Measurements from ENCODE around the gene RAD51B.

RAD51B gene

DNA sequence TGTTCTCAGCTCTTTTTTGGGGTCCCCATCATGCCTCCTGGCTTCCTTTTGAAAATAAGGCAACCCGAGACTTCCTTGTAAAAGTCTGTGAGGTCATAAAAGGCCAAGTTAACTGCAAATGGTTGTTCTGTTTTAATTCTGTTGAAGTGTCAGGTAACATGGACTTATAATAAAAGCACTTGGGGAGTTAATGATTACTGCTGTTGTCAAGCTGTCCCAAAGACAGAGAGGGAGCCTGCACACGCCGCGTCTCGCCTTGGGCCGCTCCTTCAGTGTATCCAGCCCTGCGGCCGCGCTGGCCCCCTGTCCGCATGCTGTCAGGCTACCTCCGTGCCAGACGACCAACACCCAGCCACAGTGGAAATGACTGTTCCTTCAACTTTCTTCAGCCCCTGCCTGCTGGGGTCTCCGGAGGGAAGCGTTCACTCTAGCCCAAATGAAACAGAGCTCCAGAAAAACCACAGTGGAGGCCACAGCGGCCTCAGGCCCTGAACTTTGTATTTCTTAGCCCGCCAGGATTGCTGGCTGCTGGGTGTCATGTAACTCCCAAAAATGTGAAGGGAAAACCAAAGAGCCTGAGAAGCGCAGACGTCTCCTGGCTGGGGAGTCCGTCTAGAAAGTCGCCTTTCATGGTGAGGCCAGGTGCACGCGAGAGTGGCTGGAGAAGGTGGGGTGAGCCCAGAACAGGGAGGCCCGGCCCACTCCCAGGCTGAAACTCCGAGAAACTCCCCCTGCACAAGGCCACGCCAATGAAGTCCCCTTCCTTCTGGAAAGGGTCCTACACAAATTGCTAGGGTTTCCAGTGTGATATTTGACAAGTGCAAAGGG is 784.2 kb downstream of the RAD51B start:
- no peak for DNase-seq (ENCODE audit: low read depth)

DNA sequence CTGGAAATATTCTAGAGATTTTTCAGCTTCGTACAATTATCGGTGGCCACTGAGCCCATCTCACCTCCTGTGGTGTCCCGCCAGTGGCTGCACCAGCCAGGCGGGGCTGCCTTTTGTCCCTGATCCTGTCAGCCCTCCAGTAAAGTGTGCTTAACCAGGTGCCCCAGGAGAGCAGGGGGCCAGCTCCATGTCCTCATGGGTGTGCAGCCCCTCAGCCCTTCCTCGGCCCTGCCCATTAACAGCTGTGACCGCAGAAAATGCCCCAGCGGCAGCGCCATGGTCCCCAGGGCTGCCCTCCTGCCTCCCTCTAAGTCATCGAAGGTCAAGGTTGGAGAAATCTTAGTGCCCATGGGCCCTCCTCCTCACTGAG is 784.8 kb downstream of the RAD51B start:
- DNase-seq (ENCODE audit: low read depth): no peak

DNA sequence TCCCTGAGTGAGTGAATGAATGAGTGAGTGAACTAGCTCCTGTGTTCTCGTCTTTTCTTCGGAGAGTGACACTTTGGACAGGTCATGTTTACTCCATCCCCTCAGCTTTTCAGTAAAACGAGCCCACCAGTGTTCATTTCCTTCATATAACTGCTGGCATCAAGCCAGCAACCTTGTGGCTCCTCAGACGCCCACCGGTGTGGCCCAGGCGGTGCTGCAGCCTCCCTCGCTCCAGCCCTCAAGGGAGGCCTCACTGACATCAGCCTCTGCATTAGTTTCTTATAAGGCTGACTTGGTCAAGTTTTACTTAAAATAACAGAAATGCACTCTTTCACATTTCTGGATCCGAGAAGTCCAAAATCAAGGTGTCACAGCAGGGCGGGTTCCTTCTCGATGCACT is 785.2 kb downstream of the RAD51B start:
- DNase-seq (ENCODE audit: low read depth): no peak

DNA sequence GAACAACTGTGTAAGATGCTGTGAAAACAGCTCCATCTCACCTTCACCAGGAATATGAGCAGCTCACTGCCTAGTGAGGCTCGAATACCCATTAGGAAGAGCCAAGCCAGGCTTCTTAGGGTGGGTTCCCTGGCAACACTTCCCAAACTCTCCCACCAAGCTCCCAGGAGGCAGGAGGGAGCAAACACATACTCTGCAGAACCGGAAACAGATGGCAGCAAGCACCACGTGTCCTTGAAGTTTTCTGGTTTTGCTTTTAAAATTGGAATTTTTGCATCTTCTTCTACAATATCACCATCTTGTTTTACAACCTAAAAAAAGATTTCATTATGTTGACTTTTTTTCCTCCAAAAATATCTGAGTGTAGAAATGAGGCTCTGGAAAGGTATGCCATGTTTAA is 786.6 kb downstream of the RAD51B start:
- DNase-seq (ENCODE audit: low read depth): no peak

DNA sequence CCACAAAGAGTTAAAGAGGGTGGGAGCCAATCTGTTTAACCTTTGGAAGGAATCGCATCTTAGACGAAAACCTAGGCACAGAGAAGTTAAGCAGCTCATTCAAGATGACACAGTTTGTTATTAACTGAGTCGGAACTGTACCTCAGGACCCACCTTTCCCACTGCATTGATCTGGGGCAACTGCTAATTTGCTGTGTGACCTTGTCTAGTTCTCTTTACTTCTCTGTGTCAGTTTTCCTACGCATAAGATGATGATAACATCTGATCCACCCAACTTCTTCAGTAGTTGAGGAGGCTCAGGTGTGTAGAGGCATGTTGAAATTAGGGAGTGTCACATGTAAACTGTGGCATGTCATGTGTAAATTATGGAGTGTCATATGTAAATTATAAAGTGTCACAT is 787.1 kb downstream of the RAD51B start:
- no peak for DNase-seq (ENCODE audit: low read depth)

DNA sequence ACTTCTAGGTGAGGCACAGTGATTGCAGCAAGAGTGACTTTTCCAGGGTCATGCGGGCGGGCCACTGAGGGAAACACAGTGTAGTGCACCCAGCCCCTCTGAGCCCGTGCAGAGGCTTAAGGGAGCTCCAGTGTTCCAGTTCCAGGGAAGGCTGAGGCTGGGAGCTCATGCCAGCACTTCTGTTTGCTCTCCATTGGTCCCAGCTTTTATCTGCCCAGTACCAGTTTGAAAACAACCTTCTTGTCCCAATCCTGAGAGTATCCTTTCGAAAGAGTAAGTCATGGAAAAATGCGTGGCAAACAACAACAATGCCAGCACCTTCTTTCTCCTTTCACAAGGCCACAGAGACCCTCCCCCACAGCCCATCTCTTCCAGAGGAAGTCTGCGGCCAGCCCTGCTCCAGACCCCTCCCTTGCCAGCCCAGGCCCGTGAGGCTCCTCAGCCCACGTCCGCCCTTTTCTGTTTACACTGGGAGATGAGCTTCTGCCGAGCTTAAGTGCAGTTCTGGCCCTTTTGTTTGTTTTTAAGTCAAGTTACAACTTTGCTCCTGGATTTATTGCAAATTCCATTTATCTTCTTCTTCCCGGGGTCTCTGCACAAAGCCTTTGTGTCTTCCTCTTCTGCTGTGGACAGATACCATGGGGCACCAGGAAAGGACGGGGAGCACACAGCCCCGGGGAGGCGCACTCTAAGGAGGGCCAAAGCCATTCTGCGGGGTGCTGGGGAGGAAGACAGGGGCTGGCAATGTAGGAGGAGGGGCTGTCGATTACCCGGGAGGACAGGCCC is 787.7 kb downstream of the RAD51B start:
- DNase-seq (ENCODE audit: low read depth): no peak

DNA sequence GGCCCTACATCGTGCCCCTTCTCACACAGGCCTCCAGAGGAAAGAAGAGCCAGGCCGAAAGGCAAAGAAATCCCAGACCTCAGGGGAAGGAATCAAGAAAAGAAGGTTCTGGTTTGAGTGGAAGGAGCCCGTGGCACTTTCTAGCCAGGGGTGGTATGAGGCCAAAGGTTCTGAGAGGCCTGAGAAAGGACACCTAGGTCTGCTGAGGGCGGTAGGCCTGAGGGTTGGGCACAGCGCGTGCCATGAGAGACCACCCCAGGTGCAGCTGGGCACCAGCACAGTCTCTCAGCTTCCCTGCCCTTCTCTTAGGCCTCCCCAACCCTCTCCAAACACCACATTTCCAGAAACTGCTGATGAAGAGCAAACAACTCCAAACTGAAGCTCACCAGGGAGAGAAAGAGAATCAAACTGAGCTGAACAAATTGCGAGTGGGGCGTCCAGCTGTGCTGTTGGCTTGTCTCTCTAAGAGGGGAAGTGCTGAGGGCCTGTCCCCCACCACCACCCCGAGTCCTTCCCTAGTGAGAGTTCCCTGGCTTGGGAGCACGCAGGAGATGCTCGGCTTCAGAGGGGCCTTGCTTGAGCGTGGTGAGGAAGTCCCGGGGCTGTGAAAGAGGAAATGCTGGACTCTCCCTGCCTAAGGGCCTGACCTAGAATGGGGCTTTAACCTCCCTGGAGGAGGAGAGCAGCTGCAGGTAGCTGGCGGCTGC is 788.4 kb downstream of the RAD51B start:
- DNase-seq (ENCODE audit: low read depth): no peak

DNA sequence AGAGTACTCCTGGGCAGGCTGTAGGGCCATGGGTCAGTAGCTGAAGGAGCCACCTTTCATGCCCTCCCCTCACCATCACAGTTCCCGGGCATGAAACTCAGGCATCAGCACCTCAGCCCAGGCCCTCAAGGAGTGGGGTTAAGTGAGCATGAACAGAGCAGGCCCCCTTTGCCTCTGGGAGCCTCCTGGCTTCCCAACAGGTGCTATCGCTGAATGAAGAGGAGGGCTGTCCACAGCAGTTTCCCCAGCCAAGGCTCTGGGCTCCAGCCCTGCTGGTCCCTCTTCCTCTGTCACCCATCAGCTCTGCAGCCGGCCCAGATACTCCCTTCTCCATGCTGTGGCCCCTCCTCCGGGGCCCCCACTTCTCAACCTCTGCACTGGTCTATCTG is 789.0 kb downstream of the RAD51B start:
- DNase-seq (ENCODE audit: low read depth): no peak

DNA sequence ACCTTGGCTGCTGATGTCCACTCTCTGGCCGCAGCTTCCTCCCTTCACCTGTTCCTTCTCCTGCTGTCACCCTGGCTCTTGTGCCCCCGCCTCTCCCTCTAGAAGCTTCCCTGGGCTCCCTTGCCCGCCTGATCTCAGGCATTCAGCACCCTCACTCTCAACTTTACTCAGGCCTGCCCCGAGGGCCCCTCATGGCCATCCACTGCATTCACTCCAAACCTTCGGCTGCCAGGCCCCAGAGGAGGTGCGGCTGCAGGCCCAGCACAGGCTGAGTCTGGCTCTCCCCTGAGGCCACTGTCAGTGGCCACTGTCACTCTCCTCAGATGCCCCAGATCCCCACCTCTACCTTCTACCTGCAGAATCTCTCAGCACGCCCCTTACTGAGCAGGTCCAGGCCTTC is 789.4 kb downstream of the RAD51B start:
- DNase-seq (ENCODE audit: low read depth): no peak

DNA sequence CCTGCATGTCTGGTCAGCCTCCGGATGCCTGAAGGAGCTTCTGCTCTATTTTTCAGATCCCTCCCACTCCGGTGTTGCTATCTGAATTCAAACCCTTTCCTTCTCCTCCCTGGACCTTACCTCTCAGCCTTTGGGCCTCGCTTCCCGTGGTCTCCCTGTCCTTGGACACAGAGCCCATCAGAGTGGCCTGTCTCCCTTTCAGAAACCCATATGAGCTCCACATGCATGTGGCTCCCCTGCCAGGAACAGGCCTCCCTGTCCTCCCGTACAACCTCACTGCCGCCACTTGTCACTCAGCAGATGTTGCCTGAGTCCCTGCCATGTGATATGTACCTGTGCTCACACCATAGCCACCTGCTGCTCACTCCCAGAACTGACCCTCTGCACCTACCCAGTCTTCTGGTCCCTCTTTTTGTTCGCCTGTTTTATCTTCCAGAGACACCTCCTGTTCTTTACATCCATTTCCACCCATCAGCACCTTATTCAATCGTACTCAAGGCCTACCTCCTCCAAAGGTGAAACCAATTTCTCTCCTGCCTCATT is 790.7 kb downstream of the RAD51B start:
- DNase-seq (ENCODE audit: low read depth): no peak

DNA sequence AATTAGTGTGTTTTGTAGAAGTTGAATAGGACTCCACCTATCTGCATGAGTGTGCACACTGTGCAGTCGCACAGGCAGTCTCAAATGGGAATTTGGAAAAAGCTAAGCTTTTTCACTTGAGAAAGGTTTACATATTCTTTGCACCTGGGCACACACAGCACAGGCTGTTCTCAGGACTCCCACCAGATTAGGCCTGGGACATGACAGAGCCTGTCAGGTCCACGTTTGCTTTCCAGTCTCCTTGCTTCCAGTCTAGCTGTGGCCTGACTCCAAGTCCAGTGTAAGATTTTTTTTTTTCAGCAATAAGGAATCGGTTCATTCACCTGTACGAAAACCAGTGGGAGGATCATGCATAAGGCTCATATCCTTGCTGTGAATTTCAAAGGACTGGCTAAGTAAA is 792.0 kb downstream of the RAD51B start:
- no peak for DNase-seq (ENCODE audit: low read depth)

DNA sequence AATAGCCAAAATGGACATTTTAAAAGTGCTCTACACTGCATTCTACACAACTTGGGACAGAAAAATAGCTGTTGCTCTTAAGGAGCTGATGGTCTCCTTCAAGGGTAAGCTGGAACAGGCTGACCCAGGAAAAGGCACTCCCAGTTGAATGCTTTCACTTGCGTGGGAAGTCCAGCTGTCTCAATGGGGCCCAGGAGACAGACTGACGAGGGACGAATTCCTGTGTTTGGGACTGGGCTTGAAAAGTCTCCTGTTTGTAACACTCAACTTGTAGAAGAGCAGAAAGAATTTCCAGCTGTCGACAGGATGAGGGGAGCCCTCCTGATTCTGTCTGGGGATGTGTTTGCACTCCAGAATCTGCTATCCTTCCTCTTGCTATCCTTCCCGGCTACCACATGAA is 792.5 kb downstream of the RAD51B start:
- DNase-seq (ENCODE audit: low read depth): no peak

DNA sequence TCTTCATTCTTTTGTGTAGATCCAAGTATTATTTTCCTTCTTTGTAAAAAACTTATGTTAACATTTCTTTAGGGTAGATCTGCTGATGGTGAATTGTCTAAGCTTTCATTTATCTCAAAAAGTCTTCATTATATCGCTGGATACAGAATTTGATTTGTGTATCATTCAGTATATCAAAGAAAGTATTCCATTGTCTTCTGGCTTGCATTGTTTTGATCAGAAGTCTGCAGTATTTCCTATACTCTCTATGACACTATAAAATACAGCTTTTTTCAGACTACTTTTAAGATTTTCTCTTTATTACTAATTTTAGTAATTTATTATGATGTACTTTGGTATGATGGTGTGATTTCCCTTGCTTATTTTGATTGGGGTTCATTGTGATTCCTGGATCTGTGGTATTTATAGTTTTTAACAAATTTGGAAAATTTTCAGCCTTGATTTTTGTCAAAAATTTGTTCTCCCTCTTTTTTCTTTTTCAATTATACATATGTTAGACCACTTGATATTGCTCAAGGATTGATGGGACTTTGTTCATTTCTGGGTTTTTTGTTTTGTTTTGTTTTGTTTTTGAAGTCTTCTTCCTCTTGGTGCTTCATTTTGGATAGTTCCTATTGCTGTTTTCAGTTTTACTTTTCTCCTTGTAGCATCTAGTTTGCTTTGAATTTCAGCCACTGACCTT is 796.8 kb downstream of the RAD51B start:
- DNase-seq (ENCODE audit: low read depth): no peak

DNA sequence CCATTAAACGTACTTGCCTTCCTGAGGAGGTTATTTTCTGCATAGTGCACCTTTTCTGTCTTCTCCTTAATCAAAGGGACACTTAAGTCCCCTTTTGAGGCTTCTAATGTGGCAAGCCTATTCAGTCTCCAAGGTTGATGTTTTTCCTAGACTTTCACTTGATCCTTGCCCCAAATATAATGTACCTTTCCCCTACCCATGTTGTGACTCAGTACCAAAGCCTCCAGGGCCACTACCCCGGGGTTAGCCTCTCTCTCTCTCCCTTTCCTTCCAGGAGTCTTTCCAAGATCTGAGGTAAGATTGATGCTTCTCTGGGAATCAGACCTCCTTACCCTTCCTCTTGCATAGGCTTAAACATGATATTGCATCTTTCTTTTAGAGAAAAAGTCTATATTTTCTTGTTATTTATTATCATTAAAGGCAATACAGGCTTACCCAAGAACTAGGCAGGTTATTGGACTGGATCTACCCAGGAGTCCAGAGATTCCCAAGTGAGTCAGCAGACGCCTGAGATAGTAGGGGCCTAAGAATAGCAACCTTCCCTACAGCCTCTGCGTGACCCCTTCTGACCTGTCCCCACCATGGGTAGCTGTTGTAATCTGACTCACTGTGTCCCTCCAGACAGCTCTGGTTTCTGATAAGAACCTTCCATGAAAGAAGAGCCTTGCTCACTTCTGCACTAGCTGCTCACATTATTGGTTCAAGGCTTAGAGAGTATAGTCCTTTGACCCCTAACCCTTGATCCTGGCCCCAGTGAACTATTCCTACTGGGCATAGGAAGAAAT is 800.4 kb downstream of the RAD51B start:
- DNase-seq (ENCODE audit: low read depth): no peak

DNA sequence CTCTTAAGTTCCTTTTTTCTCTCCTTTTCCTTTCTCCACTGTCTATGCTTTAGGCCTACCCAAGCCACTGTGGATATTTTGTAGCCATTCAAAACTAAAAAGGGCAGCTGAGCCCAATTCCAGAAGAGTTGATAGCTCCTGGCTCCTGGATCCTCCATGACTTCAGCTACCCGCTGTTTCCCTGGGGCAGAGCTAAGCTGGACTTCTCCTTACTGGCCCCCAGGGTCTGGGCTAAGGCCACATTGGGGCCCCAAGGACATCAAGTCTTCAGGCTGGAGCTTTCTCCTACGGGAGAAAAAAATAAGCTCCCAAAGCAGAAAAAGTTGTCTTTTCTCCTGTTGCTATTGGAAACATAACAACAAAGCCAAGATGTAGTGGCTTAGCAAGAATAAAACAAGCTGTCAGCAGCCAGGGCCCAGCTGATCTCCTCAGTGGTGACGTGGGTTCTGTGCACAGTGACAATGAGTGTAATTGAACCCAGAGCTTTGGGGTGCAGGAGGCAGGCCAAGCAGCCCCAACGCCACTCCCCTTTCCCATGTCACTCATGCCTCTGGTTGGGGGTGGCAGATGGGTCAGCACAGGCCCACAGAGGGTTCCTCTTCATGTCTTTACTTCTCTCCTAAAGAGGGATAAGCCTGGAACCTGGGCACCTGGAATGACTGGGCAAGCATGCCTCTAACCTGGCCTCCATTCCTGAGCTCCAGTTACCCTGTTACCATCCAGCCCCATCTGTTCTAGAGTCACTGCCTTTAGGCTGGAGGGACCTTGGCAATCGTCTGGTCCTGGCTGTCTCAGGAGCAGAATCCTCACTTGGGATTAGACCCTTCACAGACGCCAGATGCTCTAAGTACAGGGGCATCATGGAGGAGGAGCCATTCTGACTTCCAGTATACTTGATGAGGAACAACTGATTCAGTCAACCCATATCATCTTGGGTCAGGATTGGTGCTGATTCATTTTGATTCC is 802.1 kb downstream of the RAD51B start:
- no peak for DNase-seq (ENCODE audit: low read depth)

DNA sequence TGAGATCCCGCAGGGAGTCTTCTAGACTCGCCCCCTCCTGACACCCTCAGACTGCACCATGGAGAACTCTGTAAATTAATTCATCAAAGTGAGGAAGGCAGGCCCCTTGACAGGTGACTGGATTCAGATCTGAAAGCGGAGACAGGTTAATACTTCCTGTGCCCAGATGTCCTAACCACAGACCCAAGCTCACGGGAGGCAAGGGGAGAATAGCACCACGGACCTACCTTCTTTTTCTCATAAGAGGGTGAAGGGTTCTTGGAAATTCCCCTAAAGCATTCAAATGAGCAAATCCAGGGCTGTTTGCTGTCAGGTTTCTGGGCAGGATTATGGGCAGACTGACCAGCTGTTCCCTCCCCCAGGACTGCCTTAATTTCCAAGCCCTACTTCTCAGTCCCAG is 803.3 kb downstream of the RAD51B start:
- DNase-seq (ENCODE audit: low read depth): no peak

DNA sequence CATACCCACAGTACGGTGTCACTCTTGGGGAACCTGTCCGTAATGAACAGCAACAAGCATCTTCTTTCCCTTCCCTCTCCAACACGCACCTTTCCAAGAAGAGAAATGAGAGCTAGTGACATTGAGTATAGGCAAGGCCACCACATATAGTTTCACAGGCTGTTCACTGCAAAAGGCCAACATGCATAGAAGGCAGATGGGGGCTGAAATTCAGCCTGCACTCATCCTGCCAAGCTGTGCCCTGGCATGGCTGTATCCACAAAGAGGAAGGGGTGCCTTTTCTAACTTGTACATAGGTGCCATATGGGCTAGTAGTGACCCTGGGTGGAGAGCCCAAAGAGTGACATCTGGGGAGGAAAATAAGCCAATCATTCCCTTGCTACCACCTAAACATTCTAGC is 803.7 kb downstream of the RAD51B start:
- DNase-seq (ENCODE audit: low read depth): no peak

DNA sequence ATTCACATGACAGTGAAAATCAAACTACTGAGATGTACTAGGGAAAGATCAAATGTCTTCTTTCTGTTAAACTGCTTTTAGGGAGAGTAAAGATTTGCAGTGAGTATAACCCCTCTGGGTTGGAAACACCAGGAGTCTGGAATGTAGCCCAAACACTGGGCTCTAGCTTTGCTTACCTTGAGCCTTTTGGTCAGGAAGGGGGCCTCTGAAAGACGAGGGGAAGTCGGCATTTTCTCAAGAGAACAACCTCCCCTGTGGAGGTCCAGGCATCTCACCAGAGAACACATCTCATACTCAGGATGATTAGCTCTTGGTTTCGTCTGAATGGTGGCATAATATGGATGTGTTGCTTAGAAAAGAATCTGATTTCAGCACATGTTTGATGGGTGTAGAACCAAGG is 804.2 kb downstream of the RAD51B start:
- DNase-seq (ENCODE audit: low read depth): no peak

DNA sequence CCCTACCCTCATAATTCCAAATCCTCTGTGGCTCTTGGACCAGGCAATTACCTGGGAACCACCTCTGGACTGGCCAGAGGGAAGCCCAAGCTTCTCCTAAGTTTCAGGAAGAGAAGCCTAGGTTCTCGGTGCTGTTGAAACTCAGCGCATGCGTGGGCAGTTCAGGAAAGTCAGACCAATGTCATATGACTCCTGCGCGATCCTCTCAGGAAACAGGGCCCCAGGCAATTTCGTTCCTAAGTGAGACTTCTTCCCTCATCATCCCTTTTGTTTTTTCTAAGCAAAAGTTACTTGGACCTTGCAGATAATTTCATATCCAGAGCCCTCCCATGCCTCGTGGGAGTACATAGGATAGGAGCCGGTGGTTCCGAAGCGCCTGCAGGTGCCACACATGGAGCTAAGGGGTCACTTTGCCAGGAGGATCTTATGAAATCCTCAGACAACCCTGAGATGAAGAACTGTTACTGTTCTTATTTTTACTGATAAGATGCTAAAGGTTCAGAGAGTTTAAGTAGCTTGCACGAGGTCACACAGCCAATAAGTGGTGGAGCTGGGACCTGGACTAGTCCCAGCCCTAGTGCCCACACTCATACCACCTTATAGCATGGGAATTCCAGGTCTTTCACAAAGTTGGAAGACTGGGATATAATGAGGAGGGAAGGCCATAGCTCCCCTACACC is 805.1 kb downstream of the RAD51B start:
- no peak for DNase-seq (ENCODE audit: low read depth)

Measured in stimulated activated CD4-positive, alpha-beta T cell treated with anti-CD3 and anti-CD28 coated beads, Interleukin-2, amount 100 ng/mL, for 4 hours (primary cell).